GM10248 (cell line): ENCODE results near the gene USP5.

Experiments used
- CTCF ChIA-PET: fragments of 300-600 bp; sonication (Branson Sonifier 250); formaldehyde crosslinking; extraction: SDS; loops from one replicate; lab custom pipeline; 2021; ENCODE audit warnings: antibody characterized with exemption; lab: Yijun Ruan, JAX
- POLR2A ChIA-PET: fragments of 350-650 bp; sonication (Branson Sonifier 250); formaldehyde crosslinking; extraction: SDS; loops from one replicate; lab custom pipeline; 2020; ENCODE audit warnings: antibody characterized with exemption; lab: Yijun Ruan, JAX
- DNase-seq: peaks from one replicate; pipeline ENCODE4 v3.0.0; 2012; ENCODE audit errors: extremely low spot score
- TF ChIP-seq, protein P1 (sequence below): IDR thresholded peaks from 2 replicates; pipeline ENCODE4 v1.5.1; 2012; ENCODE audit warnings: mild to moderate bottlenecking, low read depth; ENCODE audit errors: extremely low read depth, missing control alignments, control extremely low read depth

The USP5 gene

GRCh38 chr12:6839482-6840201 lies 12.3 kb upstream of the USP5 start:
- ChIA-PET CTCF (interaction anchor here (0.9 to 6.3 kb wide), 7 partner anchors 9 to 107 kb away, joined by 3 to 41 read pairs (median 4); partner anchors contain the start of genes CDCA3, GPR162, MLF2 and USP5), POLR2A (interaction anchor here (1.4 to 1.9 kb wide), 2 partner anchors 12 to 28 kb away, joined by 6 read pairs; partner anchors contain the start of genes CDCA3 and TPI1)
- TF ChIP-seq, protein P1, sequence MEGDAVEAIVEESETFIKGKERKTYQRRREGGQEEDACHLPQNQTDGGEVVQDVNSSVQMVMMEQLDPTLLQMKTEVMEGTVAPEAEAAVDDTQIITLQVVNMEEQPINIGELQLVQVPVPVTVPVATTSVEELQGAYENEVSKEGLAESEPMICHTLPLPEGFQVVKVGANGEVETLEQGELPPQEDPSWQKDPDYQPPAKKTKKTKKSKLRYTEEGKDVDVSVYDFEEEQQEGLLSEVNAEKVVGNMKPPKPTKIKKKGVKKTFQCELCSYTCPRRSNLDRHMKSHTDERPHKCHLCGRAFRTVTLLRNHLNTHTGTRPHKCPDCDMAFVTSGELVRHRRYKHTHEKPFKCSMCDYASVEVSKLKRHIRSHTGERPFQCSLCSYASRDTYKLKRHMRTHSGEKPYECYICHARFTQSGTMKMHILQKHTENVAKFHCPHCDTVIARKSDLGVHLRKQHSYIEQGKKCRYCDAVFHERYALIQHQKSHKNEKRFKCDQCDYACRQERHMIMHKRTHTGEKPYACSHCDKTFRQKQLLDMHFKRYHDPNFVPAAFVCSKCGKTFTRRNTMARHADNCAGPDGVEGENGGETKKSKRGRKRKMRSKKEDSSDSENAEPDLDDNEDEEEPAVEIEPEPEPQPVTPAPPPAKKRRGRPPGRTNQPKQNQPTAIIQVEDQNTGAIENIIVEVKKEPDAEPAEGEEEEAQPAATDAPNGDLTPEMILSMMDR = no peak
- peak; percentile 78 for DNase-seq

DNA sequence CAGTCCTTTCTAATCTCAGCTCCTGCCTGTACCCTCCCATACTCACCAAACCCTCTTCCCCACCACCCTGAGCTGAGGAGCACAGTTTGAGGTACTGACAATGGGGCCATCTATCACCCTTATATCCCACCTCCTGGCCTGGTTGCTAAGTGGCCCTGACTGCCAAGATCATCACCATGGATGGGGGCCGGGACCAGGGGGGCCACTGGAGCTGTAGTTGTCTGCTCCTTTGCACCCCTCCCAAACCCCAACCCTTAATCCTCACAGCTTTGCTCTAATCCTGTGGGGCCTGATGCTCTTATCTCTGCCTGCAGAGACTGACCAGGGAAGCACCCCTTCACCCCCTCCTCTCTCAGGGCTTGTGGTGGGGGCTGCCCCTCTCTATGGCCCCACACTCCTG lies 11.6 kb upstream of the USP5 start:
- DNase-seq = no peak
- TF ChIP-seq, protein P1 = no peak
- CTCF ChIA-PET = interaction anchor here (0.9 to 6.3 kb wide), 5 partner anchors 10 to 87 kb away, joined by 3 to 41 read pairs (median 15); partner anchors contain the start of genes CDCA3, GPR162, MLF2 and USP5
- POLR2A ChIA-PET = interaction anchor here (1.4 to 1.9 kb wide), 2 partner anchors 11 to 27 kb away, joined by 6 read pairs; partner anchors contain the start of genes CDCA3 and TPI1

DNA sequence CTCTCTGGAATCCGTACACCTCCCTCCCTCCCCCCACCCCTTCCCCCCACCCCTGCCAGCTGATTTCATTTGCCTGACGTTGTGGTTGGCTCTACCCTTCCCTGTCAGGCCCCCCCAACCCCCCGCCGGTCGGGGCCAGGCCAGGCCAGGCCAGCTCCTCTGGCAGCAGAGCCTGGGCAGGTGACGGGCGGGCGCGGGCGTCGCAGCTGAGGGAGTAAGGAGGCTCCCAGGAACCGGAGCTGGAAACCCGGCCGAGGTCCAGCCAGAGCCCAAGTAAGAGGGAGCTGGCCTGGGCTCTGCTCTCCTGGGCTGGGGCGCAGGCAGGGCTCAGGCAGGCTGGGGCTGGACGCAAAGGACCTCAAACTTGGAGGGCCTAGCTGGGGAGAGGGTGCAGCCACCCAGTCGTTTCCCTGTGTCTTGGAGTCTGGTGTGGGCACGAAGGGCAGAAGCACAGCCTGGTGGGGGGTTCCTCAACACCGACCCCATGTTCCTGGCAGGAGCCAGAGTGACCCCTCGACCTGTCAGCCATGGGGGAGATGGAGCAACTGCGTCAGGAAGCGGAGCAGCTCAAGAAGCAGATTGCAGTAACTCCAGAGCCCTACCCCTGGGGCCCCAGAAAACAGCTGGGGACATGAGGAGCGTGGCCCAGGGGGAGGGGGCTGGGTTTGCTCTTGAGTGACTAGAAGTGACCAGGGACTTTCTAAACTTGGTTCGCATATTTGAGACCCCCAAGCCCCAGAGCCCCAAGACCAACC lies 11.0 kb upstream of the USP5 start, which contains the start of gene GNB3:
TSS of gene GNB3 (plus strand) at position 165 of the 755 bp plus-strand sequence. CDS start at position 528, 363 bp downstream.
- ChIA-PET POLR2A (interaction anchor here (1.9 kb wide), 1 partner anchor 27 kb away, joined by 6 read pairs; the partner anchor contains the start of gene TPI1), CTCF (interaction anchor here (1.0 to 6.3 kb wide), 5 partner anchors 10 to 88 kb away, joined by 3 to 41 read pairs (median 15); partner anchors contain the start of genes CDCA3, GPR162, MLF2 and USP5)
- no peak for DNase-seq
- TF ChIP-seq, protein P1 = no peak

- CTCF ChIA-PET = interaction anchor here (0.9 to 6.3 kb wide), 7 partner anchors 9 to 89 kb away, joined by 3 to 41 read pairs (median 4); partner anchors contain the start of genes CDCA3, GPR162, MLF2 and SPSB2
- POLR2A ChIA-PET = interaction anchor here (1.5 kb wide), 1 partner anchor 25 kb away, joined by 4 read pairs; the partner anchor contains the start of gene TPI1
- TF ChIP-seq, protein P1 = no peak
- DNase-seq = no peak
Observed at GRCh38 chr12:6842075-6842474, 9.9 kb upstream of the USP5 start.

GRCh38 chr12:6843118-6843902 lies 8.6 kb upstream of the USP5 start:
- DNase-seq = no peak
- POLR2A ChIA-PET = interaction anchor here (1.5 kb wide), 1 partner anchor 24 kb away, joined by 4 read pairs; the partner anchor contains the start of gene TPI1
- CTCF ChIA-PET = interaction anchor here (1.1 to 6.3 kb wide), 7 partner anchors 8 to 84 kb away, joined by 3 to 41 read pairs (median 4); partner anchors contain the start of genes CDCA3, GPR162, P3H3 and TPI1
- TF ChIP-seq, protein P1 = no peak
